Astrocyte (in vitro differentiated cells and primary cell): ENCODE data around the gene MYO7B. TPM values are rescaled to one million over a fixed set of nuclear protein-coding genes. Genes with fewer than 3 reads are reported as not detected.

Source experiments
- DNase-seq: peaks from one replicate; pipeline ENCODE4 v3.0.0-alpha.2; 2010; ENCODE audit warnings: low read depth
- FAIRE-seq: peaks from 2 replicates; lab custom pipeline; 2011; peaks lifted over from hg19 to GRCh38; lab: Jason Lieb, UNC
- H2AFZ ChIP-seq: 2 replicates; pipeline ENCODE4 v1.6.0; 2012; ENCODE audit warnings: low read depth, low read length, inconsistent platforms
- H3K27ac ChIP-seq: 2 replicates; pipeline ENCODE4 v1.5.1; 2011; ENCODE audit warnings: low read depth, low read length, inconsistent platforms
- H3K27me3 ChIP-seq: 2 replicates; pipeline ENCODE4 v1.6.0; 2011; ENCODE audit warnings: low read length, inconsistent platforms; ENCODE audit not compliant: insufficient read depth
- H3K36me3 ChIP-seq: 2 replicates; pipeline ENCODE4 v1.5.1; 2011; ENCODE audit warnings: low read length, inconsistent platforms; ENCODE audit not compliant: insufficient read depth
- H3K4me1 ChIP-seq: 2 replicates; pipeline ENCODE4 v1.5.1; 2011; ENCODE audit warnings: low read length, inconsistent platforms; ENCODE audit not compliant: insufficient read depth
- H3K4me2 ChIP-seq: 2 replicates; pipeline ENCODE4 v1.6.0; 2012; ENCODE audit warnings: low read length, inconsistent platforms
- H3K4me3 ChIP-seq: 2 replicates; pipeline ENCODE4 v1.5.1; 2011; ENCODE audit warnings: low read depth, mild to moderate bottlenecking, low read length, inconsistent platforms; ENCODE audit not compliant: insufficient read depth
- H3K79me2 ChIP-seq: 2 replicates; pipeline ENCODE4 v1.6.0; 2012; ENCODE audit warnings: mild to moderate bottlenecking, low read length, inconsistent platforms; ENCODE audit not compliant: insufficient read depth
- H3K9ac ChIP-seq: 2 replicates; pipeline ENCODE4 v1.6.0; 2012; ENCODE audit warnings: mild to moderate bottlenecking, low read length, inconsistent platforms
- H3K9me3 ChIP-seq: 2 replicates; pipeline ENCODE4 v1.5.1; 2012; ENCODE audit warnings: low read depth, mild to moderate bottlenecking, low read length, inconsistent platforms; ENCODE audit not compliant: insufficient read depth
- H4K20me1 ChIP-seq: 2 replicates; pipeline ENCODE4 v1.6.0; 2012; ENCODE audit warnings: low read length, inconsistent platforms; ENCODE audit not compliant: insufficient read depth
- H3K27ac Mint-ChIP-seq: one replicate; pipeline ENCODE4 v1.8.0; 2021; ENCODE audit warnings: mild to moderate bottlenecking, mixed read lengths; ENCODE audit not compliant: unreplicated experiment
- H3K27me3 Mint-ChIP-seq: one replicate; pipeline ENCODE4 v1.8.0; 2021; ENCODE audit warnings: low read depth, mixed read lengths; ENCODE audit not compliant: unreplicated experiment
- H3K36me3 Mint-ChIP-seq: one replicate; pipeline ENCODE4 v1.8.0; 2021; ENCODE audit warnings: low read depth, mixed read lengths; ENCODE audit not compliant: unreplicated experiment
- H3K4me1 Mint-ChIP-seq: one replicate; pipeline ENCODE4 v1.8.0; 2021; ENCODE audit warnings: low read depth, mixed read lengths; ENCODE audit not compliant: unreplicated experiment
- H3K4me3 Mint-ChIP-seq: one replicate; pipeline ENCODE4 v1.8.0; 2021; ENCODE audit warnings: mild to moderate bottlenecking, moderate library complexity, mixed read lengths; ENCODE audit not compliant: unreplicated experiment
- H3K9me3 Mint-ChIP-seq: one replicate; pipeline ENCODE4 v1.8.0; 2021; ENCODE audit warnings: mild to moderate bottlenecking, mixed read lengths; ENCODE audit not compliant: unreplicated experiment
- CTCF ChIP-seq: IDR thresholded peaks from 2 replicates; pipeline ENCODE4 v1.5.1; 2011; ENCODE audit warnings: low read depth, mild to moderate bottlenecking, inconsistent platforms, low read length, moderate library complexity; ENCODE audit not compliant: insufficient read depth
- EZH2 ChIP-seq: IDR thresholded peaks from 2 replicates; pipeline ENCODE4 v1.6.1; 2012; ENCODE audit warnings: mild to moderate bottlenecking, low read length, inconsistent platforms; ENCODE audit not compliant: insufficient read depth
- total RNA-seq: library from RNA; stranded (reverse); gene quantifications from 2 replicates; pipeline ENCODE4 v1.2.1, GENCODE V29; 2021

MYO7B gene
- total RNA-seq, 1 donor from 2014 or later: 0.77 TPM

GRCh38 chr2:127663566-127664064 is 128.1 kb downstream of the MYO7B start:
- Histone ChIP-seq H3K4me2 (peak overlapping the region; percentile 80), H3K9ac (no peak overlapping the region), H2AFZ (no peak overlapping the region), H3K4me1 (peaks cover 4% of the 10 kb centered on the region), H4K20me1 (peaks cover 47% of the 10 kb centered on the region), H3K27me3 (peaks cover 22% of the 10 kb centered on the region), H3K79me2 (peaks cover 12% of the 10 kb centered on the region), H3K36me3 (no peaks in the 10 kb centered on the region), H3K9me3 (no peaks in the 10 kb centered on the region), H3K27ac (no peak overlapping the region), H3K4me3 (no peak overlapping the region)
- Mint-ChIP-seq H3K4me3 (no peak overlapping the region), H3K9me3 (peaks cover 3% of the 10 kb centered on the region), H3K36me3 (peaks cover 20% of the 10 kb centered on the region), H3K27me3 (peaks cover 9% of the 10 kb centered on the region), H3K4me1 (peaks cover 29% of the 10 kb centered on the region), H3K27ac (no peak overlapping the region)
- TF ChIP-seq EZH2 (no peak), CTCF (no peak)
- DNase-seq (no peak), FAIRE-seq (no peak)

DNA sequence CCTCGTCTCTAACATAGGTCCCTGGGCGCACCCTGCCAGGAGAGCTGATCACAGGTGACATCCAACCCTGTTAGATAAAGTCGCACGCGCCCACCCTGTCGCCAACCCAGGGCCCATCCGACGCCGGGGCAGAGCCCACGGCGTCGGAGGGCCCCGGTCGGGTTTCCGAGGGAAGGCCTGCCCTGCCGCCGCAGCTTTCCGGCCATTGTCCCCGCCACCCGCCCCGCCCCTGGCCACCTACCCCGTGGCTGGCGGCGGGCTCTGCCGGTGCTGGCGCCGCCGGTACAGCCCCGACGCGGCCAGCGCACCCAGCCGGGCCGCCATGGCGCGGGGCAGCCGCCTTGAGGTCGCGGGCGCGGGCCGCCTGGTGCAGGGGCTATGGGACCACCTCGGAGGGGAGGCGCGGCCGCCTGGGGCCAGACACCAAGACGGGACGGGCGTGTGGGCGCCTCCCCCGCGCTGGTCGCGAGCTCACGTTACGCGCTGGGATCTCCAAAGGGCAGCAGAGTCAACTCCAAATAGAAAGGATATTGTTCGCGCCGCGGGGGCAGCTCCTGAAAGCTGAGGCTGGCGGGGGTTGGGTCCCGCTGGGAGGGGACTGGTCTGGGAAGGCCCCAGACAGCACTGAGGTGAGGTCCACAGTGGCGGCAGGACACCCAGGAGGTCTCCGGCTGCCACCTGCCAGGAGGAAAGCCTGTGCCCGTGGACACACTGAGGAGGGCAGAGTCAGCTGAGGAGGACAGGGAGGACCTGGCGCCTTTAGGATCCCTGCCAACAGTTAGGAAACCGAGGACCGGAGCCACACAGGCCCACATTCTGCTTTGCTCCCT is 128.8 kb downstream of the MYO7B start:
- peak overlapping the region; percentile 80 for H3K4me2 ChIP-seq
- DNase-seq: no peak
- H3K27ac ChIP-seq: no peak overlapping the region
- TF ChIP-seq EZH2: peak; percentile 84
- TF ChIP-seq CTCF: no peak
- peaks cover 3% of the 10 kb centered on the region for H3K9me3 Mint-ChIP-seq
- peak overlapping the region; percentile 33 for H3K4me3 ChIP-seq
- H3K4me1 ChIP-seq: peaks cover 4% of the 10 kb centered on the region
- peak overlapping the region; percentile 41 for H2AFZ ChIP-seq
- peaks cover 16% of the 10 kb centered on the region for H3K79me2 ChIP-seq
- no peak overlapping the region for H3K27ac Mint-ChIP-seq
- no peaks in the 10 kb centered on the region for H3K36me3 ChIP-seq
- H4K20me1 ChIP-seq: peaks cover 51% of the 10 kb centered on the region
- peaks cover 27% of the 10 kb centered on the region for H3K4me1 Mint-ChIP-seq
- H3K27me3 ChIP-seq: peaks cover 22% of the 10 kb centered on the region
- H3K4me3 Mint-ChIP-seq: peak overlapping the region; percentile 57
- no peak overlapping the region for H3K9ac ChIP-seq
- H3K36me3 Mint-ChIP-seq: peaks cover 18% of the 10 kb centered on the region
- FAIRE-seq: no peak
- H3K27me3 Mint-ChIP-seq: peaks cover 9% of the 10 kb centered on the region
- no peaks in the 10 kb centered on the region for H3K9me3 ChIP-seq

GRCh38 chr2:127664895-127665225 is 129.4 kb downstream of the MYO7B start:
- Histone ChIP-seq H2AFZ (no peak overlapping the region), H3K4me2 (peak overlapping the region; percentile 80), H3K27me3 (peaks cover 22% of the 10 kb centered on the region), H4K20me1 (peaks cover 51% of the 10 kb centered on the region), H3K4me3 (no peak overlapping the region), H3K9ac (no peak overlapping the region), H3K36me3 (no peaks in the 10 kb centered on the region), H3K9me3 (no peaks in the 10 kb centered on the region), H3K79me2 (peaks cover 16% of the 10 kb centered on the region), H3K4me1 (peaks cover 4% of the 10 kb centered on the region), H3K27ac (no peak overlapping the region)
- Mint-ChIP-seq H3K27me3 (peaks cover 9% of the 10 kb centered on the region), H3K9me3 (peaks cover 3% of the 10 kb centered on the region), H3K36me3 (peaks cover 16% of the 10 kb centered on the region), H3K4me1 (peaks cover 25% of the 10 kb centered on the region), H3K4me3 (no peak overlapping the region), H3K27ac (no peak overlapping the region)
- no peak for DNase-seq
- no peak for FAIRE-seq
- TF ChIP-seq CTCF (no peak), EZH2 (no peak)
